K562 (cell line): ENCODE data around the gene TNFAIP3. TPM values are rescaled to one million over a fixed set of nuclear protein-coding genes. Genes with fewer than 3 reads are reported as not detected.

Experiments
- ATAC-seq: fragments of 200-7000 bp; cut with Tn5 transposase; 3 replicates; pipeline ENCODE4 v1.9.1; 2020; ENCODE audit warnings: moderate library complexity
- BruUV-seq: library from RNA; stranded (reverse); fragments of 400-500 nt; replicated peaks from 2 replicates; lab custom pipeline; 2021; lab: Mats Ljungman, UMichigan
- CTCF ChIA-PET: fragments of 300-600 bp; formaldehyde crosslinking; extraction: SDS; loops from one replicate; lab custom pipeline; 2021; ENCODE audit warnings: low intra/inter-chr PET ratio; lab: Yijun Ruan, JAX
- POLR2A ChIA-PET: fragments of 300-600, 350-650 bp; sonication (Branson Sonifier 250); formaldehyde crosslinking; extraction: SDS; loops from one replicate; lab custom pipeline; 2021; ENCODE audit warnings: antibody characterized with exemption, inconsistent platforms; lab: Yijun Ruan, JAX
- DNase-seq, 4 experiments: peaks; one replicate each; pipeline versions ENCODE4 v3.0.0 to v3.0.0-alpha.2; 2011 to 2018; ENCODE audit warnings: low spot score in 3 of 4, mixed read lengths in 3 of 4; ENCODE audit errors: extremely low read depth in 1 of 4
- FAIRE-seq: peaks from 2 replicates; lab custom pipeline; 2011; peaks lifted over from hg19 to GRCh38; lab: Jason Lieb, UNC
- H2AFZ ChIP-seq: 2 replicates; pipeline ENCODE4 v1.6.0; 2011; ENCODE audit warnings: low read depth, low read length, control low read depth, inconsistent platforms
- H3K27ac ChIP-seq: fragments of 200-600 bp; 3 replicates; pipeline ENCODE4 v1.8.0; 2011; ENCODE audit warnings: low read depth, mild to moderate bottlenecking, control low read depth, inconsistent platforms, low read length, moderate library complexity, mixed read lengths; ENCODE audit errors: extremely low read depth
- H3K27me3 ChIP-seq, 2 experiments: fragments of 300-600 bp in 1 of 2; 2 replicates in 1 of 2; 3 replicates in 1 of 2; pipeline versions ENCODE4 v1.6.0 to v1.8.0; 2011; ENCODE audit warnings: inconsistent platforms in 2 of 2, low read length in 2 of 2, mild to moderate bottlenecking in 1 of 2, mixed read lengths in 1 of 2, moderate library complexity in 1 of 2; ENCODE audit not compliant: control insufficient read depth in 2 of 2, insufficient read depth in 2 of 2
- H3K36me3 ChIP-seq: fragments of 300-600 bp; 3 replicates; pipeline ENCODE4 v1.8.0; 2011; ENCODE audit warnings: mild to moderate bottlenecking, low read length, inconsistent platforms; ENCODE audit not compliant: control insufficient read depth, insufficient read depth
- H3K4me1 ChIP-seq, 2 experiments: fragments of 200-600 bp in 1 of 2; replicated peaks in 1 of 2; 2 replicates in 1 of 2; 3 replicates in 1 of 2; pipeline versions ENCODE4 v1.5.1 to v1.8.0; 2011; ENCODE audit warnings: inconsistent platforms in 2 of 2, low read length in 2 of 2, mild to moderate bottlenecking in 1 of 2, mixed read lengths in 1 of 2, moderate library complexity in 1 of 2; ENCODE audit not compliant: control insufficient read depth in 2 of 2, insufficient read depth in 2 of 2
- H3K4me2 ChIP-seq: 2 replicates; pipeline ENCODE4 v1.6.1; 2011; ENCODE audit warnings: low read length, control low read depth, inconsistent platforms, mixed read lengths; ENCODE audit not compliant: insufficient read depth
- H3K4me3 ChIP-seq: fragments of 200-600 bp; sonication (generic), shearing (Covaris generic); 2 replicates; pipeline ENCODE4 v1.5.1; 2016; ENCODE audit warnings: control low read depth, inconsistent platforms
- H3K79me2 ChIP-seq: fragments of 200-600 bp; 3 replicates; pipeline ENCODE4 v1.8.0; 2011; ENCODE audit warnings: low read length, inconsistent platforms; ENCODE audit not compliant: control insufficient read depth, insufficient read depth
- H3K9ac ChIP-seq, 2 experiments: 2 replicates each; pipeline versions ENCODE4 v1.6.0 to v1.6.1; 2011; ENCODE audit warnings: low read depth in 2 of 2, low read length in 2 of 2, control low read depth in 1 of 2, inconsistent platforms in 1 of 2, mild to moderate bottlenecking in 1 of 2, mixed read lengths in 1 of 2; ENCODE audit not compliant: insufficient read depth in 1 of 2
- H3K9me1 ChIP-seq: one replicate; pipeline ENCODE4 v1.6.0; 2011; ENCODE audit warnings: inconsistent platforms, mild to moderate bottlenecking, low read length, moderate library complexity; ENCODE audit not compliant: control insufficient read depth, insufficient read depth
- H3K9me3 ChIP-seq: replicated peaks from 2 replicates; pipeline ENCODE4 v1.5.1; 2011; ENCODE audit warnings: low read depth, low read length, inconsistent platforms; ENCODE audit not compliant: control insufficient read depth, insufficient read depth
- H4K20me1 ChIP-seq: replicated peaks from 2 replicates; pipeline ENCODE4 v1.6.1; 2011; ENCODE audit warnings: low read length, inconsistent platforms, mixed read lengths; ENCODE audit not compliant: control insufficient read depth, insufficient read depth
- HDAC2 ChIP-seq: fragments of 450-650 bp; IDR thresholded peaks from 2 replicates; pipeline ENCODE4 v1.6.1; 2016; ENCODE audit warnings: mild to moderate bottlenecking
- KLF10 ChIP-seq: fragments of 250-450 bp; sonication (Bioruptor Pico); IDR thresholded peaks from 2 replicates; pipeline ENCODE4 v1.6.1; 2021; ENCODE audit warnings: matching md5 sums
- MAZ ChIP-seq, 2 experiments: fragments of 450-650 bp in 1 of 2; sonication (generic) in 1 of 2; formaldehyde crosslinking; IDR thresholded peaks in 1 of 2; conservative IDR thresholded peaks in 1 of 2; 2 replicates each; pipeline versions ENCODE4 v1.4.0 to v1.5.0; 2020; ENCODE audit warnings: mild to moderate bottlenecking in 1 of 2, missing genetic modification reagents in 1 of 2
- PHTF2 ChIP-seq: fragments of 250-450 bp; sonication (Bioruptor Pico); IDR thresholded peaks from 2 replicates; pipeline ENCODE4 v1.5.0; 2021; ENCODE audit warnings: mild to moderate bottlenecking
- ZNF184 ChIP-seq: sonication (generic); formaldehyde crosslinking; IDR thresholded peaks from 2 replicates; pipeline ENCODE4 v1.5.0; 2020; ENCODE audit warnings: missing genetic modification reagents
- ZNF316 ChIP-seq: fragments of 450-650 bp; IDR thresholded peaks from 2 replicates; pipeline ENCODE4 v1.6.1; 2016
- WGBS: fragments of 100-300 bp; shearing (Covaris generic); methylation state at CpG from one replicate; pipeline ENCODE4 v1.1.6; 2016; ENCODE audit warnings: low coverage, mixed read lengths; ENCODE audit not compliant: insufficient coverage; ENCODE audit errors: missing lambda C conversion rate; 5-methylcytosine and 5-hydroxymethylcytosine counted together
- in situ Hi-C: fragments of 300-500 bp; cut with MboI; formaldehyde crosslinking; loops from 4 replicates; pipeline ENCODE4 v1.15.0; 2018; ENCODE audit warnings: inconsistent platforms, mixed read lengths
- intact Hi-C: fragments of 100-400 bp; cut with micrococcal nuclease; formaldehyde crosslinking; loops from 2 replicates; pipeline ENCODE4 v1.14.2; 2022
- polyA plus RNA-seq, 8 experiments: library from polyadenylated mRNA; depleted of rRNA in 4 of 8; stranded (reverse) in 5 of 8; unstranded in 3 of 8; fragments of >200 nt; fragmentation: Nextera tagmentation in 2 of 8; fragmentation: Illumina TruSeq in 1 of 8; extraction: Ambion mirVana in 2 of 8; extraction: Trizol in 1 of 8; gene quantifications; 2 replicates each; pipeline versions ENCODE4 v1.2.1 to v1.2.3, GENCODE V29; 2011 to 2014; ENCODE audit warnings: inconsistent platforms in 1 of 8, missing spikeins in 1 of 8
- total RNA-seq, 7 experiments: library from RNA; depleted of rRNA in 6 of 7; stranded (reverse); fragments of >200 nt in 6 of 7; fragmentation: Illumina TruSeq in 2 of 7; extraction: Trizol in 2 of 7; gene quantifications; 2 replicates each; pipeline versions ENCODE4 v1.2.1 to v1.2.3, GENCODE V29; 2011 to 2021; ENCODE audit warnings: low replicate concordance in 1 of 7
- TF ChIP-seq, protein P1 (sequence below), 2 experiments: fragments of 450-650 bp in 1 of 2; sonication (generic) in 1 of 2; formaldehyde crosslinking in 1 of 2; IDR thresholded peaks; 2 replicates each; pipeline versions ENCODE4 v1.7.1 to v1.9.0; 2016 to 2022; ENCODE audit warnings: inconsistent platforms in 1 of 2, mild to moderate bottlenecking in 1 of 2, missing genetic modification reagents in 1 of 2
- TF ChIP-seq, protein P2 (sequence below): sonication (generic); formaldehyde crosslinking; IDR thresholded peaks from 2 replicates; pipeline ENCODE4 v1.8.1; 2022; ENCODE audit warnings: missing genetic modification reagents

The TNFAIP3 gene
- total and polyA plus RNA-seq, 9 of the 15 experiments (the other 6 are each of a cell fraction or from before 2014, with no cell fraction given): 0.79 to 17.0 (median 6.4) TPM

DNA sequence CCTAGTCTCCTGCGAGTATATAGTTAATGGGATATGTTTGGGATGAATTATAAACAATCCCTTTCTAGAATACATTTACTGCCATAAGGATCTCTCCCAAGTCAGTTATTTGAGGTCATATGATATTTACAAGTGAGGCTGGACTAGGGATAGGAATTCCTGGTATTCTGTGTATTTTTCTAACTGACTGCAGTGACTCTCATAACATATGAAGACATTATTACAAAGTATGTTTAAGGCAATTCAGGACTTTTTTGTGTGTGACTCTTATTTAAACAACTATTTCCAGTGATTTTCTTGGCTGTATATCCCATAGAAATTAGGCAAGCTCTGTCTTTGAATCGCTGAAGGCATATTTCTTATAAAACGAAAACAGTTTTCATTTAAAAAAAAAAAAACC, 18.4 kb upstream of the TNFAIP3 start (continued):
- no peak for TF ChIP-seq ZNF184 (CRISPR knock-in tag)
- TF ChIP-seq, all 486 proteins: peak for 0

DNA sequence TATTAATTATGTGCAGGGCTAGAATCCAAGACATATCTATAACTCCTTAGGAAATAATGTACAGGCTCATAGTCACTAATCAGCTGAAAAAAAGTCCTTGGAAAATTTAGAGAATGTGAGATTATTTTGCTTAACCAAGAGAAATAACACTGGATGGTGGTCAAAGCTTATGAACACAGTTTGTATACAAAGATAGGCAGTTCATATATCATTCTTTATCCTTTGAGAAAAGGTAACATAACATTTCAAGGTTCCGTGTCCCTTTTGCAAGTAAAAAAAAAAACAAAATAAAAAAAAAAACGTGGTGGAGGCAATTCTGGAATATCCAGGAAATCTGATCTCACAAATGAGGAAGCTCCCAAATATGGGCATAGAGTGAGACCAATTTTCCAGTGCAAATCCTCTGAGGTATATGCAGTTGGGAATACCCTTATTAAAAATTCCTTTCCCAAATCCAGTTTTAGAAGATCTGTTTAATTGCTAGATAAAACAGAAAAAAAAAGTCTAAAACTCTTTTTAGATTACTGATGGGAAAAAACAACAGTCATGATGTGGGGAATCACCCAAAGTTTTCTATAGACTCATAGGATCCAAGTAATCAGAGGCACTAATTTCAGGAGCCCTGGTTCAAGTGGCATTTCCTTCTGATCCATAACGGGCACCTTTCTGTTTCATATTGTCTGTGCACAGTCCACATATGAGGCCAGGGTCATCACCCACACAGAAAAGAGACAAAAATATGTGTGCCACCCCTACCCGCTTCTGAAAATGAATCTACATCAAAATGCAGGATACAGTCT, 17.7 kb upstream of the TNFAIP3 start:
- no peaks in the 10 kb centered on the region for H3K9me3 ChIP-seq
- H3K79me2 ChIP-seq: no peaks in the 10 kb centered on the region
- no peak overlapping the region for H3K4me3 ChIP-seq
- BruUV-seq: no TSS peak
- H4K20me1 ChIP-seq: no peaks in the 10 kb centered on the region
- peak overlapping the region; percentile 28; the same call in 1 of the 2 replicates for H2AFZ ChIP-seq
- POLR2A ChIA-PET: interaction anchor here (0.7 to 1.5 kb wide), 5 partner anchors 13 to 420 kb away, joined by 3 to 5 read pairs (median 3); no protein-coding TSS in a partner anchor
- no peak overlapping the region for H3K9ac ChIP-seq
- intact Hi-C loops (no loop called here), in situ Hi-C loops (no loop called here)
- H3K4me2 ChIP-seq: no peak overlapping the region
- no peaks in the 10 kb centered on the region for H3K9me1 ChIP-seq
- FAIRE-seq: no peak
- 43% methylated on average over 4 of the region's 4 CpGs for WGBS
- H3K4me1 ChIP-seq: peaks cover 7 to 44% of the 10 kb centered on the region in 2 experiments; a peak in 4 of 5 replicates
- no peak overlapping the region for H3K27ac ChIP-seq
- no peak for ATAC-seq
- no peak for DNase-seq
- CTCF ChIA-PET: interaction anchor here (0.6 kb wide), 2 partner anchors 49 to 92 kb away, joined by 3 to 4 read pairs; no protein-coding TSS in a partner anchor
- H3K27me3 ChIP-seq: no peaks in the 10 kb centered on the region
- H3K36me3 ChIP-seq: no peaks in the 10 kb centered on the region
- TF ChIP-seq, protein P1, sequence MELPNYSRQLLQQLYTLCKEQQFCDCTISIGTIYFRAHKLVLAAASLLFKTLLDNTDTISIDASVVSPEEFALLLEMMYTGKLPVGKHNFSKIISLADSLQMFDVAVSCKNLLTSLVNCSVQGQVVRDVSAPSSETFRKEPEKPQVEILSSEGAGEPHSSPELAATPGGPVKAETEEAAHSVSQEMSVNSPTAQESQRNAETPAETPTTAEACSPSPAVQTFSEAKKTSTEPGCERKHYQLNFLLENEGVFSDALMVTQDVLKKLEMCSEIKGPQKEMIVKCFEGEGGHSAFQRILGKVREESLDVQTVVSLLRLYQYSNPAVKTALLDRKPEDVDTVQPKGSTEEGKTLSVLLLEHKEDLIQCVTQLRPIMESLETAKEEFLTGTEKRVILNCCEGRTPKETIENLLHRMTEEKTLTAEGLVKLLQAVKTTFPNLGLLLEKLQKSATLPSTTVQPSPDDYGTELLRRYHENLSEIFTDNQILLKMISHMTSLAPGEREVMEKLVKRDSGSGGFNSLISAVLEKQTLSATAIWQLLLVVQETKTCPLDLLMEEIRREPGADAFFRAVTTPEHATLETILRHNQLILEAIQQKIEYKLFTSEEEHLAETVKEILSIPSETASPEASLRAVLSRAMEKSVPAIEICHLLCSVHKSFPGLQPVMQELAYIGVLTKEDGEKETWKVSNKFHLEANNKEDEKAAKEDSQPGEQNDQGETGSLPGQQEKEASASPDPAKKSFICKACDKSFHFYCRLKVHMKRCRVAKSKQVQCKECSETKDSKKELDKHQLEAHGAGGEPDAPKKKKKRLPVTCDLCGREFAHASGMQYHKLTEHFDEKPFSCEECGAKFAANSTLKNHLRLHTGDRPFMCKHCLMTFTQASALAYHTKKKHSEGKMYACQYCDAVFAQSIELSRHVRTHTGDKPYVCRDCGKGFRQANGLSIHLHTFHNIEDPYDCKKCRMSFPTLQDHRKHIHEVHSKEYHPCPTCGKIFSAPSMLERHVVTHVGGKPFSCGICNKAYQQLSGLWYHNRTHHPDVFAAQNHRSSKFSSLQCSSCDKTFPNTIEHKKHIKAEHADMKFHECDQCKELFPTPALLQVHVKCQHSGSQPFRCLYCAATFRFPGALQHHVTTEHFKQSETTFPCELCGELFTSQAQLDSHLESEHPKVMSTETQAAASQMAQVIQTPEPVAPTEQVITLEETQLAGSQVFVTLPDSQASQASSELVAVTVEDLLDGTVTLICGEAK (IDR thresholded peaks at IDR 0.05): peak; percentile 17; the same call in 1 of the 2 replicates
- TF ChIP-seq, protein P1 (CRISPR knock-in tag; IDR thresholded peaks at IDR 0.05): no peak
- TF ChIP-seq PHTF2 (CRISPR knock-in tag) (no peak), HDAC2 (no peak), MAZ (CRISPR knock-in tag; conservative IDR thresholded peaks at IDR 0.05 in 1 of 2, IDR thresholded peaks at IDR 0.05 in 1 of 2) (no peak), KLF10 (CRISPR knock-in tag) (no peak), ZNF316 (no peak)
- TF ChIP-seq, protein P2, sequence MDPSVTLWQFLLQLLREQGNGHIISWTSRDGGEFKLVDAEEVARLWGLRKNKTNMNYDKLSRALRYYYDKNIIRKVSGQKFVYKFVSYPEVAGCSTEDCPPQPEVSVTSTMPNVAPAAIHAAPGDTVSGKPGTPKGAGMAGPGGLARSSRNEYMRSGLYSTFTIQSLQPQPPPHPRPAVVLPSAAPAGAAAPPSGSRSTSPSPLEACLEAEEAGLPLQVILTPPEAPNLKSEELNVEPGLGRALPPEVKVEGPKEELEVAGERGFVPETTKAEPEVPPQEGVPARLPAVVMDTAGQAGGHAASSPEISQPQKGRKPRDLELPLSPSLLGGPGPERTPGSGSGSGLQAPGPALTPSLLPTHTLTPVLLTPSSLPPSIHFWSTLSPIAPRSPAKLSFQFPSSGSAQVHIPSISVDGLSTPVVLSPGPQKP (CRISPR knock-in tag): no peak
